Thoracic aorta (tissue), 2 donors: ENCODE data around the gene LGR4. TPM values are rescaled to one million over a fixed set of nuclear protein-coding genes. Genes with fewer than 3 reads are reported as not detected.

ENCODE experiments used
- ATAC-seq: fragments of 150-250 bp; one replicate; pipeline ENCODE4 v1.8.0; 2017; ENCODE audit warnings: low read depth; ENCODE audit not compliant: insufficient number of reproducible peaks, low FRiP score
- DNase-seq: peaks from one replicate; pipeline ENCODE4 v3.0.0-alpha.2; 2020; ENCODE audit warnings: low spot score
- H3K27ac ChIP-seq, 2 donors: fragments of 200-600 bp; sonication (generic); 1 replicate in 1 of 2; 2 replicates in 1 of 2; pipeline ENCODE4 v1.5.1; 2016; ENCODE audit warnings: mild to moderate bottlenecking in 2 of 2, moderate library complexity in 2 of 2
- H3K27me3 ChIP-seq: fragments of 200-600 bp; sonication (generic); replicated peaks from 2 replicates; pipeline ENCODE4 v1.6.0; 2016; ENCODE audit warnings: mild to moderate bottlenecking; ENCODE audit not compliant: insufficient read depth
- H3K36me3 ChIP-seq: fragments of 200-600 bp; sonication (generic); one replicate; pipeline ENCODE4 v1.5.1; 2016
- H3K4me1 ChIP-seq, 2 donors: fragments of 200-600 bp; sonication (generic); 1 replicate in 1 of 2; 2 replicates in 1 of 2; pipeline versions ENCODE4 v1.5.1 to v1.6.0; 2016; ENCODE audit warnings: low read depth in 2 of 2, mild to moderate bottlenecking in 1 of 2; ENCODE audit not compliant: control insufficient read depth in 1 of 2
- H3K4me3 ChIP-seq: fragments of 200-600 bp; sonication (generic); 2 replicates; pipeline ENCODE4 v1.5.1; 2016; ENCODE audit warnings: mild to moderate bottlenecking
- H3K9me3 ChIP-seq: fragments of 200-600 bp; sonication (generic); 2 replicates; pipeline ENCODE4 v1.5.1; 2016
- total RNA-seq, 2 donors: library from RNA; depleted of rRNA; stranded (reverse); fragments of >200 nt; gene quantifications; one replicate each; pipeline versions ENCODE4 v1.1.0 to v1.2.3, GENCODE V29; 2016
- TF ChIP-seq, protein P1 (sequence below): fragments of 200-600 bp; sonication (generic); IDR thresholded peaks from one replicate; pipeline ENCODE4 v1.5.1; 2019; ENCODE audit warnings: antibody characterized with exemption

Gene LGR4
- total RNA-seq, 2 donors from 2014 or later, result 26.4 to 48.6 TPM

DNA sequence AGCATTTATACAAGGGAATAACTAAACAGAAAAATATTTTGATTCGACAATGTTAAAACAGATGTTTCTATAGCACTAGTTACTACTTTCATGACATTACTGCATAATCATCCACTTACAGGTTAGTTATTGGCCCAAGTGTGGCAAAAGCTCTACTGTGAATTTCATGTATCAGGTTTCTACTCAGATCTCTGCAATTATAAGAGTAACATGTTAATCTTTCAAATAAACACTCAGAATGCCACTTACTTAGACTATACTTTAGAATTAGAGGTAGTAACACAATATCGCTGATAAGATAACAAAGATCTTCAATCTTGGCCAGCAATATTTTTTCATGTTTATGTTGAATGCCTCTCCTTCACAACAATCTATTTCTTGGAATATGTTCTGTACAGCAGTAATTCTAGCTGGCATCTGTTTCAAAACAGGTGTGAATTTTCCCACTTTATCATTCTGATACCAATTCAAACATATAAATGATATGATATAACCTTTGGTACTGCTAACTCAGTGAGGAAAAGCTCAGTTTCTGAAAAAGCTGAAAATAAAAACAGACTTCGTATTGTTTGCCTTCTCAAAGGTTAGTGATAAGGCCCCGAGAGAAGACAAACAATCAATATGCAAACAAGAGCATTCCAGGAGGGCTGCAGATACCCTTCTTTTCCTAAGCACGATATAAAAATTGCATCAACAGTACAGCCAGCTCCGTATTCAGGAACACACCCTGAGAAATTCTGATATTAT, 98.6 kb downstream of the LGR4 start:
- Histone ChIP-seq H3K4me3 (no peak overlapping the region), H3K27me3 (no peaks in the 10 kb centered on the region), H3K27ac (no peak overlapping the region), H3K36me3 (peaks cover 25% of the 10 kb centered on the region), H3K4me1 (no peaks in the 10 kb centered on the region), H3K9me3 (no peaks in the 10 kb centered on the region)
- TF ChIP-seq, protein P1, sequence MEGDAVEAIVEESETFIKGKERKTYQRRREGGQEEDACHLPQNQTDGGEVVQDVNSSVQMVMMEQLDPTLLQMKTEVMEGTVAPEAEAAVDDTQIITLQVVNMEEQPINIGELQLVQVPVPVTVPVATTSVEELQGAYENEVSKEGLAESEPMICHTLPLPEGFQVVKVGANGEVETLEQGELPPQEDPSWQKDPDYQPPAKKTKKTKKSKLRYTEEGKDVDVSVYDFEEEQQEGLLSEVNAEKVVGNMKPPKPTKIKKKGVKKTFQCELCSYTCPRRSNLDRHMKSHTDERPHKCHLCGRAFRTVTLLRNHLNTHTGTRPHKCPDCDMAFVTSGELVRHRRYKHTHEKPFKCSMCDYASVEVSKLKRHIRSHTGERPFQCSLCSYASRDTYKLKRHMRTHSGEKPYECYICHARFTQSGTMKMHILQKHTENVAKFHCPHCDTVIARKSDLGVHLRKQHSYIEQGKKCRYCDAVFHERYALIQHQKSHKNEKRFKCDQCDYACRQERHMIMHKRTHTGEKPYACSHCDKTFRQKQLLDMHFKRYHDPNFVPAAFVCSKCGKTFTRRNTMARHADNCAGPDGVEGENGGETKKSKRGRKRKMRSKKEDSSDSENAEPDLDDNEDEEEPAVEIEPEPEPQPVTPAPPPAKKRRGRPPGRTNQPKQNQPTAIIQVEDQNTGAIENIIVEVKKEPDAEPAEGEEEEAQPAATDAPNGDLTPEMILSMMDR, result no peak
- no peak for DNase-seq
- ATAC-seq, result no peak

DNA sequence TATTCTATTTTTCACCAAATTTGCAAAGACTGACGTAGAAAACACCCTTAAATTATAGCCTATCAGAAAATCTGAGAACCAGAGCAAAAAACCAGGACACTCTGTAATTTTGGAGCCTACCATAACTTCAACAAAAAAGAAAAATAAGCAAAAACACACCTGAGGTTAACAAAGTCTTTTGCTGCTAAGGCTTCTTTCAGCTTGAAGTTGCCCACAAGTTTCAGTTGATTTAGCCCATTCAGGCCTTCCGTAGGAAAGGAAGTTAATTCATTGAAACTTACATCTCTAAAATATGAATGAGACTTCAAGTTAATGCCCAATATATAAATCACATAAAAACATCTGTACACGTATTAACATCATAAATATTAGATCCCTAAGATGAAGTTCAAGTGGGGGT, 99.2 kb downstream of the LGR4 start:
- TF ChIP-seq, protein P1, result no peak
- peaks cover 29% of the 10 kb centered on the region for H3K36me3 ChIP-seq
- DNase-seq (no peak), ATAC-seq (no peak)
- no peaks in the 10 kb centered on the region for H3K4me1 ChIP-seq
- H3K27ac ChIP-seq, result no peak overlapping the region
- H3K9me3 ChIP-seq, result no peaks in the 10 kb centered on the region
- H3K4me3 ChIP-seq, result no peak overlapping the region
- no peaks in the 10 kb centered on the region for H3K27me3 ChIP-seq

DNA sequence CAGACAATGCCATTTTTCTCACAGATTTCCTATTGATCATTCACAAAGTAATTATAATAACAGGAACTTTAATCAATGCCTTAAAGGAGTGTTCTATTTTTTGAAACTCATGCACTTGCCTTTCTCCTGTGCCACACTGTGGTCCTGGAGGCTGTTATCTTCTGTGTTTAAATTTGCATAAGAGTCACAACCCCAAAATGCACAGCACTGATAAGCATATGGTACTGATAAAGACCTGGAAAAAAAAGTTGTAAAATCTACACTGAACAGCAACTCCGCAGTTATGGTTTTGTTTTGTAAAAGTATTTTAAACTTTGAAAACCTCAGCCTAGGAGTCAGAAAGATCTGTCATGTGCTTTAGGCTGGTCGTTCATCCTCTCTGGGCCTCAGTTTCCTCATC, 100.4 kb downstream of the LGR4 start:
- ATAC-seq, result no peak
- Histone ChIP-seq H3K27me3 (no peaks in the 10 kb centered on the region), H3K36me3 (peaks cover 34% of the 10 kb centered on the region)

DNA sequence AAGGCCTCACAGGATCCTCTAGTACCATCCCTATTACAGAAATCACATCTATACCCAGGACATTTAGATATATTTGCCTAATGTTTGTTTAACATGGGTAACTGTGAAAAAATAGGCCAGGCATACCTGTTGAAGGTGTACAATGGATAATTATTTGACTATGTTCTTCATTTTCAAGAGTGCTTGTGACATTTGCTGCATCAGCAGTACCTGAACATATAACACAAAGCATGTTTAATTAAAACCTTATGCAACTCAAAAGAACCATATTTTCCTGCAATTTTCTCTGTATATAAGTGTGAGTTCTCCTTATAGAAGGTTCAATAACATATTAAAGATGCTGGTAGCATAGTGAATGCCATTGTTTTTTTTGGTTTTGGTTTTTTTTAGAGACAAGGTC, 101.1 kb downstream of the LGR4 start:
- H3K27me3 ChIP-seq, result no peaks in the 10 kb centered on the region
- no peak for ATAC-seq
- H3K4me3 ChIP-seq, result no peak overlapping the region
- peaks cover 34% of the 10 kb centered on the region for H3K36me3 ChIP-seq
- no peaks in the 10 kb centered on the region for H3K9me3 ChIP-seq
- no peaks in the 10 kb centered on the region for H3K4me1 ChIP-seq
- TF ChIP-seq, protein P1, result no peak
- no peak for DNase-seq
- H3K27ac ChIP-seq, result no peak overlapping the region

More for the DNA sequence above, 100.4 kb downstream of the LGR4 start:
- Histone ChIP-seq H3K27ac (no peak overlapping the region), H3K9me3 (no peaks in the 10 kb centered on the region), H3K4me1 (no peaks in the 10 kb centered on the region), H3K4me3 (no peak overlapping the region)
- no peak for DNase-seq
- TF ChIP-seq, protein P1, result no peak

DNA sequence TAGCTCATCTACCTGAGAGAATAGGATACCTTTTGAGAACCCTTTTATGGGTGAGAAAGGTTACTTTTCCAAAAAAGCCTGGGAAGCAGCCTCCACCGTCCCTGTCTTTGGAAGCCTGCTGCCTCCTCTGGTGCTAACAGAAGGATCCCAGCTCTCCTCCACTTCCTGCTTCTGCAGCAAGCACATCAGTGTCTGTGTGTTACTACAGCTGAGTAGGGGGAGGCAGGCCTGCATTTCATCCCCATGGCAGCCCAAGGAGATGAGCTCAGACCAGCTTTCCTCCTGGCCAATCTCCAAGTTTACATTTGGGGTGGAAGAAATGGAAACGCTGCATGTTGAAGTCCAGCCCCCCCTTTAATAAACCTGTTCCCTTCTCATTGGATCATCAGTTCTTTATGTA, 102.2 kb downstream of the LGR4 start:
- H3K36me3 ChIP-seq, result peaks cover 32% of the 10 kb centered on the region

More for the DNA sequence above, 102.2 kb downstream of the LGR4 start:
- no peaks in the 10 kb centered on the region for H3K9me3 ChIP-seq
- TF ChIP-seq, protein P1, result no peak
- H3K4me1 ChIP-seq, result no peaks in the 10 kb centered on the region
- DNase-seq, result no peak
- no peak overlapping the region for H3K4me3 ChIP-seq
- H3K27ac ChIP-seq, result no peak overlapping the region
- no peaks in the 10 kb centered on the region for H3K27me3 ChIP-seq
- no peak for ATAC-seq
